A549 (cell line): ENCODE results near the gene PITPNM3. TPM values are rescaled to one million over a fixed set of nuclear protein-coding genes. Genes with fewer than 3 reads are reported as not detected.

Source experiments
- ATAC-seq, 2 experiments: fragments of 200-7000 bp in 1 of 2; fragments of >200 bp in 1 of 2; cut with Nextera tagmentation in 1 of 2; cut with Tn5 transposase in 1 of 2; 3 replicates each; pipeline versions ENCODE4 v1.8.0 to v1.9.1; 2018 to 2020; ENCODE audit warnings: mild to moderate bottlenecking in 1 of 2, moderate library complexity in 1 of 2
- CTCF ChIA-PET: fragments of 300-600 bp; sonication (Branson Sonifier 250); formaldehyde crosslinking; extraction: SDS; loops from one replicate; lab custom pipeline; 2021; ENCODE audit warnings: antibody characterized with exemption, inconsistent platforms; lab: Yijun Ruan, JAX
- POLR2A ChIA-PET: fragments of 350-600 bp; formaldehyde crosslinking; extraction: SDS; loops from one replicate; lab custom pipeline; 2021; ENCODE audit warnings: antibody characterized with exemption, inconsistent platforms; lab: Yijun Ruan, JAX
- DNase-seq, 2 experiments: peaks; one replicate each; pipeline versions ENCODE4 v3.0.0 to v3.0.0-alpha.2; 2011 to 2016; ENCODE audit warnings: low read depth in 1 of 2, low spot score in 1 of 2
- FAIRE-seq: peaks from 2 replicates; lab custom pipeline; 2011; peaks lifted over from hg19 to GRCh38; lab: Jason Lieb, UNC
- H3K27ac ChIP-seq, 2 experiments: fragments of >200 bp; sonication (Bioruptor Twin); formaldehyde crosslinking; 3 replicates each; pipeline ENCODE4 v1.5.1; 2016 to 2017
- H3K4me1 ChIP-seq: fragments of >200 bp; sonication (Bioruptor Twin); formaldehyde crosslinking; 3 replicates; pipeline ENCODE4 v1.6.1; 2016
- H3K4me2 ChIP-seq: fragments of >200 bp; sonication (Bioruptor Twin); formaldehyde crosslinking; 3 replicates; pipeline ENCODE4 v1.6.1; 2016
- H3K4me3 ChIP-seq: fragments of >200 bp; sonication (Bioruptor Twin); formaldehyde crosslinking; 3 replicates; pipeline ENCODE4 v1.5.1; 2016
- H3K9me3 ChIP-seq: fragments of >200 bp; sonication (Bioruptor Twin); formaldehyde crosslinking; 3 replicates; pipeline ENCODE4 v1.6.1; 2016
- ATOH8 ChIP-seq: fragments of 250-450 bp; sonication (Bioruptor Pico); IDR thresholded peaks from 2 replicates; pipeline ENCODE4 v1.5.0; 2020; ENCODE audit warnings: low read depth, mild to moderate bottlenecking, moderate library complexity
- CBX8 ChIP-seq: fragments of 200-600 bp; sonication (generic); IDR thresholded peaks from 2 replicates; pipeline ENCODE4 v1.6.1; 2016
- CEBPB ChIP-seq, 2 experiments: fragments of >200 bp in 1 of 2; sonication (Bioruptor Twin) in 1 of 2; formaldehyde crosslinking in 1 of 2; IDR thresholded peaks; 2 replicates each; pipeline ENCODE4 v1.6.1; 2012 to 2016
- CHD4 ChIP-seq: fragments of 200-600 bp; sonication (generic); IDR thresholded peaks from 2 replicates; pipeline ENCODE4 v1.6.1; 2016; ENCODE audit warnings: antibody characterized with exemption, mild to moderate bottlenecking, borderline replicate concordance
- E2F6 ChIP-seq: IDR thresholded peaks from 2 replicates; pipeline ENCODE4 v1.6.1; 2012; ENCODE audit warnings: low read depth, borderline replicate concordance
- EHF ChIP-seq: fragments of 250-450 bp; sonication (Bioruptor Pico); IDR thresholded peaks from 2 replicates; pipeline ENCODE4 v1.5.0; 2020; ENCODE audit warnings: mild to moderate bottlenecking
- ELK1 ChIP-seq: fragments of 150-350 bp; IDR thresholded peaks from 2 replicates; pipeline ENCODE4 v1.6.1; 2014; ENCODE audit warnings: low read depth, mild to moderate bottlenecking, low read length
- FOXS1 ChIP-seq: fragments of 250-450 bp; sonication (Bioruptor Pico); IDR thresholded peaks from 2 replicates; pipeline ENCODE4 v1.5.0; 2020; ENCODE audit warnings: mild to moderate bottlenecking, moderate library complexity
- GATA3 ChIP-seq: IDR thresholded peaks from 2 replicates; pipeline ENCODE4 v1.6.1; 2012; ENCODE audit warnings: borderline replicate concordance
- HEYL ChIP-seq: fragments of 250-450 bp; sonication (Bioruptor Pico); IDR thresholded peaks from 2 replicates; pipeline ENCODE4 v1.8.0; 2021; ENCODE audit warnings: mild to moderate bottlenecking, moderate library complexity
- HOXB13 ChIP-seq: fragments of 250-450 bp; sonication (Bioruptor Pico); IDR thresholded peaks from 2 replicates; pipeline ENCODE4 v1.5.0; 2020; ENCODE audit warnings: low read depth, mild to moderate bottlenecking, moderate library complexity
- HOXB5 ChIP-seq: fragments of 250-450 bp; sonication (Bioruptor Pico); IDR thresholded peaks from 2 replicates; pipeline ENCODE4 v1.5.0; 2020; ENCODE audit warnings: mild to moderate bottlenecking, moderate library complexity
- JUN ChIP-seq, 2 experiments: fragments of >200 bp; sonication (Bioruptor Twin); formaldehyde crosslinking; IDR thresholded peaks; 2 replicates in 1 of 2; 3 replicates in 1 of 2; pipeline ENCODE4 v1.6.1; 2016 to 2017
- KDM1A ChIP-seq: fragments of 200-600 bp; sonication (generic); IDR thresholded peaks from 2 replicates; pipeline ENCODE4 v1.6.1; 2016; ENCODE audit warnings: low read depth, mild to moderate bottlenecking
- KDM5A ChIP-seq: fragments of 200-600 bp; sonication (generic); IDR thresholded peaks from 2 replicates; pipeline ENCODE4 v1.6.1; 2016; ENCODE audit warnings: antibody characterized with exemption, mild to moderate bottlenecking
- MAFK ChIP-seq: fragments of 450-650 bp; IDR thresholded peaks from 2 replicates; pipeline ENCODE4 v1.6.1; 2014; ENCODE audit not compliant: partially characterized antibody
- MAZ ChIP-seq: fragments of 150-350 bp; IDR thresholded peaks from 2 replicates; pipeline ENCODE4 v1.6.1; 2014; ENCODE audit warnings: antibody characterized with exemption, low read depth, low read length, borderline replicate concordance
- NR3C1 ChIP-seq: fragments of >200 bp; sonication (Bioruptor Twin); formaldehyde crosslinking; IDR thresholded peaks from 3 replicates; pipeline ENCODE4 v1.6.1; 2017
- POLR2AphosphoS2 ChIP-seq: conservative IDR thresholded peaks from 2 replicates; pipeline ENCODE4 v1.6.1; 2012; ENCODE audit warnings: low read length, improper control_type of control experiment, inconsistent platforms
- RAD21 ChIP-seq, 2 experiments: fragments of >200 bp in 1 of 2; sonication (Bioruptor Twin) in 1 of 2; formaldehyde crosslinking in 1 of 2; IDR thresholded peaks in 1 of 2; conservative IDR thresholded peaks in 1 of 2; 2 replicates in 1 of 2; 3 replicates in 1 of 2; pipeline ENCODE4 v1.6.1; 2012 to 2018; ENCODE audit warnings: inconsistent platforms in 1 of 2
- RCOR1 ChIP-seq: fragments of 150-350 bp; IDR thresholded peaks from 2 replicates; pipeline ENCODE4 v1.6.1; 2014; ENCODE audit warnings: antibody characterized with exemption, low read length, low read depth
- RNF2 ChIP-seq: fragments of 200-600 bp; sonication (generic); IDR thresholded peaks from 2 replicates; pipeline ENCODE4 v1.6.1; 2016; ENCODE audit warnings: low read depth, mild to moderate bottlenecking, antibody characterized with exemption, moderate library complexity, borderline replicate concordance
- SMC3 ChIP-seq: fragments of >200 bp; sonication (Bioruptor Twin); formaldehyde crosslinking; IDR thresholded peaks from 3 replicates; pipeline ENCODE4 v1.6.1; 2018; ENCODE audit warnings: inconsistent platforms
- TFCP2L1 ChIP-seq: fragments of 250-450 bp; sonication (Bioruptor Pico); IDR thresholded peaks from 2 replicates; pipeline ENCODE4 v1.5.0; 2021; ENCODE audit warnings: mild to moderate bottlenecking
- TP53 ChIP-seq: fragments of 250-450 bp; sonication (Bioruptor Pico); IDR thresholded peaks from 2 replicates; pipeline ENCODE4 v1.5.0; 2021; ENCODE audit warnings: mild to moderate bottlenecking, moderate library complexity
- USF2 ChIP-seq: fragments of 450-650 bp; IDR thresholded peaks from 2 replicates; pipeline ENCODE4 v1.6.1; 2014; ENCODE audit warnings: antibody characterized with exemption
- ZC3H11A ChIP-seq: fragments of 450-650 bp; IDR thresholded peaks from 2 replicates; pipeline ENCODE4 v1.6.1; 2014; ENCODE audit warnings: antibody characterized with exemption, mild to moderate bottlenecking
- ZSCAN20 ChIP-seq: fragments of 250-450 bp; sonication (Bioruptor Pico); IDR thresholded peaks from 2 replicates; pipeline ENCODE4 v1.8.0; 2022; ENCODE audit warnings: mild to moderate bottlenecking, moderate library complexity
- WGBS: methylation state at CpG from one replicate; pipeline ENCODE4 v1.1.6; 2017; ENCODE audit errors: missing lambda C conversion rate; 5-methylcytosine and 5-hydroxymethylcytosine counted together
- polyA plus RNA-seq, 4 experiments: library from polyadenylated mRNA; depleted of rRNA in 3 of 4; stranded (reverse); fragments of >200 nt; fragmentation: RNase III in 1 of 4; extraction: RNeasy Plus Mini Kit Qiagen cat#74134 plus additional on column Dnase treatment in 1 of 4; gene quantifications; 2 replicates in 3 of 4; 3 replicates in 1 of 4; pipeline ENCODE4 v1.2.3, GENCODE V29; 2011 to 2017
- TF ChIP-seq, protein P1 (sequence below): IDR thresholded peaks from 2 replicates; pipeline ENCODE4 v1.6.1; 2012
- TF ChIP-seq, protein P2 (sequence below): fragments of >200 bp; sonication (Bioruptor Twin); formaldehyde crosslinking; IDR thresholded peaks from 3 replicates; pipeline ENCODE4 v1.5.1; 2016

Gene PITPNM3
- polyA plus RNA-seq, 2 of the 4 experiments (the other 2 are of a cell fraction): 0.80 to 2.2 TPM

DNA sequence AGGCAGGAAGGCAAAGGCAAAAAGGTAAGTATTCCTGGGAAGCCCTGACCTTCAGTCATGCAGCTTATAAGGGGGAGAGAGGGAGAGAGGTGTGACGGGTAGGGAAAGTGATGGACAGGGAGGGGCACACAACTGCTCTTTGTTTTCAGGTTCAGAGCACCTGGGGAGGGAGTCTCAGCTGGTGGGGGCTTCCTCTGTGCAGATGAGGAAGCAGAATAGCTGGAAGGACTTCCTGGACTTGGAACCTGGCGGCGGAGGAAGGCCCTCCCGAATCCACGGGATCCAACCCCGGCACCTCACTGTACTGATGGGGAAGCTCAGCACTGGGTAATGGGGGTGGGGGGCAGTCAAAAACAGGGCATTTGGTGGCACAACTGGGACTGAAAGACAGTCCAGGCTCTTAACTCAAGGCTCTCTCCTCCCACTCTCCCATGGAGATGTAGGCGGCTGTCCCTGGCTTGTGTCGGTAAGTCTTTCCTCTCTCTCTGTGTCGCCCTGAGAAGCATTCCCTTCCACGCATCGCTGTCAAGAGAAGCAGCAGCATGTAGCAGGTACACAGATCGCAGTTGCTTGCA is 11.9 kb upstream of the PITPNM3 start:
- 0 out of 3 replicates have a peak, but pooled peaks cover 8% of the 10 kb centered on the region for H3K4me1 ChIP-seq
- POLR2A ChIA-PET: interaction anchor here (1.0 kb wide), 1 partner anchor 22 kb away, joined by 3 read pairs; no protein-coding TSS in a partner anchor
- no peak overlapping the region for H3K4me3 ChIP-seq
- H3K4me2 ChIP-seq: no peak overlapping the region
- no peaks in the 10 kb centered on the region for H3K9me3 ChIP-seq
- 90% methylated on average over 12 of the region's 12 CpGs for WGBS
- FAIRE-seq (no peak), DNase-seq (no peak), ATAC-seq (no peak)
- peak overlapping the region in 1 of 2 experiments; percentile 25; a peak in 2 of 6 replicates for H3K27ac ChIP-seq
- CTCF ChIA-PET: interaction anchor here (0.7 to 1.7 kb wide), 4 partner anchors 15 to 95 kb away, joined by 3 to 6 read pairs (median 4); no protein-coding TSS in a partner anchor
- no peak for TF ChIP-seq ZSCAN20
- no peak for TF ChIP-seq GATA3
- no peak for TF ChIP-seq RAD21 (conservative IDR thresholded peaks at IDR 0.05 in 1 of 2, IDR thresholded peaks at IDR 0.05 in 1 of 2)
- no peak for TF ChIP-seq JUN (IDR thresholded peaks at IDR 0.05)
- TF ChIP-seq KDM1A: no peak
- no peak for TF ChIP-seq TFCP2L1 (CRISPR knock-in tag)
- no peak for TF ChIP-seq HEYL (CRISPR knock-in tag)
- TF ChIP-seq NR3C1: no peak
- TF ChIP-seq, protein P1, sequence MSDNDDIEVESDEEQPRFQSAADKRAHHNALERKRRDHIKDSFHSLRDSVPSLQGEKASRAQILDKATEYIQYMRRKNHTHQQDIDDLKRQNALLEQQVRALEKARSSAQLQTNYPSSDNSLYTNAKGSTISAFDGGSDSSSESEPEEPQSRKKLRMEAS: no peak
- TF ChIP-seq CHD4: no peak
- TF ChIP-seq RCOR1: no peak
- TF ChIP-seq EHF (CRISPR knock-in tag): no peak
- TF ChIP-seq ZC3H11A: no peak
- no peak for TF ChIP-seq CBX8
- no peak for TF ChIP-seq ELK1
- TF ChIP-seq, all 56 proteins: peak for 0

- DNase-seq (no peak), FAIRE-seq (no peak), ATAC-seq (peak; percentile 35 to 46; a peak in 4 of 6 replicates)
- CTCF ChIA-PET: interaction anchor here (0.7 to 1.4 kb wide), 3 partner anchors 24 to 95 kb away, joined by 3 to 6 read pairs (median 3); no protein-coding TSS in a partner anchor
- WGBS: 82% methylated on average over 15 of the region's 15 CpGs
- Histone ChIP-seq H3K9me3 (no peaks in the 10 kb centered on the region), H3K4me2 (no peak overlapping the region), H3K4me1 (0 out of 3 replicates have a peak, but pooled peaks cover 8% of the 10 kb centered on the region), H3K4me3 (no peak overlapping the region), H3K27ac (peak overlapping the region in 1 of 2 experiments; percentile 25; a peak in 2 of 6 replicates)
- POLR2A ChIA-PET: interaction anchor here (1.0 kb wide), 1 partner anchor 21 kb away, joined by 3 read pairs; no protein-coding TSS in a partner anchor
- TF ChIP-seq KDM5A (no peak), ELK1 (no peak), HOXB5 (no peak), E2F6 (no peak), RAD21 (conservative IDR thresholded peaks at IDR 0.05 in 1 of 2, IDR thresholded peaks at IDR 0.05 in 1 of 2) (no peak), HOXB13 (CRISPR knock-in tag) (no peak), FOXS1 (CRISPR knock-in tag) (no peak), SMC3 (no peak), RNF2 (no peak), POLR2AphosphoS2 (no peak), MAFK (no peak), ATOH8 (CRISPR knock-in tag) (no peak), USF2 (no peak), CEBPB (IDR thresholded peaks at IDR 0.05) (no peak), TP53 (CRISPR knock-in tag) (no peak), EHF (CRISPR knock-in tag) (no peak), MAZ (no peak)
- TF ChIP-seq, protein P2, sequence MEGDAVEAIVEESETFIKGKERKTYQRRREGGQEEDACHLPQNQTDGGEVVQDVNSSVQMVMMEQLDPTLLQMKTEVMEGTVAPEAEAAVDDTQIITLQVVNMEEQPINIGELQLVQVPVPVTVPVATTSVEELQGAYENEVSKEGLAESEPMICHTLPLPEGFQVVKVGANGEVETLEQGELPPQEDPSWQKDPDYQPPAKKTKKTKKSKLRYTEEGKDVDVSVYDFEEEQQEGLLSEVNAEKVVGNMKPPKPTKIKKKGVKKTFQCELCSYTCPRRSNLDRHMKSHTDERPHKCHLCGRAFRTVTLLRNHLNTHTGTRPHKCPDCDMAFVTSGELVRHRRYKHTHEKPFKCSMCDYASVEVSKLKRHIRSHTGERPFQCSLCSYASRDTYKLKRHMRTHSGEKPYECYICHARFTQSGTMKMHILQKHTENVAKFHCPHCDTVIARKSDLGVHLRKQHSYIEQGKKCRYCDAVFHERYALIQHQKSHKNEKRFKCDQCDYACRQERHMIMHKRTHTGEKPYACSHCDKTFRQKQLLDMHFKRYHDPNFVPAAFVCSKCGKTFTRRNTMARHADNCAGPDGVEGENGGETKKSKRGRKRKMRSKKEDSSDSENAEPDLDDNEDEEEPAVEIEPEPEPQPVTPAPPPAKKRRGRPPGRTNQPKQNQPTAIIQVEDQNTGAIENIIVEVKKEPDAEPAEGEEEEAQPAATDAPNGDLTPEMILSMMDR: no peak
Observed at GRCh38 chr17:6567528-6568183, 11.3 kb upstream of the PITPNM3 start.
